ENCODE results near the gene PPP1R9B. TPM values are rescaled to one million over a fixed set of nuclear protein-coding genes. Genes with fewer than 3 reads are reported as not detected.

Gene PPP1R9B
- total RNA-seq, 1 experiment from 2014 or later: 23.0 TPM

GRCh38 chr17:50162466-50163254 lies 12.2 kb upstream of the PPP1R9B start:
- no peak overlapping the region for H3K4ac ChIP-seq (ENCODE audit: low read depth, low read length)
- no peak overlapping the region for H2BK15ac ChIP-seq (ENCODE audit: low read depth, low read length)
- H3T11ph ChIP-seq (ENCODE audit: low read length): no peak overlapping the region
- no peaks in the 10 kb centered on the region for H3K9me3 Mint-ChIP-seq
- no peak overlapping the region for H3K56ac ChIP-seq (ENCODE audit: insufficient read length, low read depth, low read length)
- no peaks in the 10 kb centered on the region for H3K9me3 ChIP-seq (ENCODE audit: control insufficient read depth, low read depth, low read length)
- no peaks in the 10 kb centered on the region; the same call in 1 of the 2 replicates for H3K27me3 ChIP-seq (ENCODE audit: insufficient read depth, low read length)
- H3K79me2 ChIP-seq (ENCODE audit: insufficient read depth, low read length): no peaks in the 10 kb centered on the region
- H3K4me1 ChIP-seq (ENCODE audit: insufficient read depth, low read length): peaks cover under 1% of the 10 kb centered on the region; the same call in 1 of the 2 replicates
- DNase-seq: no peak
- H3K36me3 Mint-ChIP-seq (ENCODE audit: insufficient read depth in 1 of 3, low read depth in 3 of 3): no peaks in the 10 kb centered on the region
- H3K14ac ChIP-seq (ENCODE audit: insufficient read depth, low read length): no peak overlapping the region
- H3K23me2 ChIP-seq (ENCODE audit: insufficient read length, low read depth, low read length, poor library complexity, severe bottlenecking): peaks cover 13% of the 10 kb centered on the region
- no peaks in the 10 kb centered on the region for H4K20me1 ChIP-seq (ENCODE audit: control insufficient read depth, insufficient read depth, insufficient read length)
- H2BK12ac ChIP-seq (ENCODE audit: insufficient read length, low read depth, low read length): no peak overlapping the region
- no CpG with 5 or more reads among the region's 8 CpGs for WGBS (ENCODE audit: extremely low coverage, insufficient read length, low lambda C conversion rate)
- H3K79me1 ChIP-seq (ENCODE audit: insufficient read depth, low read depth, low read length, poor library complexity, severe bottlenecking): no peaks in the 10 kb centered on the region
- H2BK5ac ChIP-seq (ENCODE audit: insufficient read length, low read length): no peak overlapping the region
- peaks cover 10 to 37% of the 10 kb centered on the region in 2 experiments for H3K4me1 Mint-ChIP-seq
- H3K23ac ChIP-seq (ENCODE audit: insufficient read length, low read depth, low read length): no peak overlapping the region
- H4K91ac ChIP-seq (ENCODE audit: insufficient read length, low read depth, low read length): no peak overlapping the region
- no peak overlapping the region for H3K27ac ChIP-seq (ENCODE audit: insufficient read length, low read depth, low read length)
- no peak overlapping the region for H3K9ac ChIP-seq (ENCODE audit: extremely low read depth, insufficient read length, low read length)
- H4K5ac ChIP-seq (ENCODE audit: insufficient read length, low read depth, low read length): no peak overlapping the region
- H2BK120ac ChIP-seq (ENCODE audit: low read depth, low read length, poor library complexity, severe bottlenecking): no peak overlapping the region
- no peak overlapping the region for H3K18ac ChIP-seq (ENCODE audit: insufficient read length, low read depth, low read length)
- peaks cover 32% of the 10 kb centered on the region for H3K27me3 Mint-ChIP-seq (ENCODE audit: low read depth)
- no peak overlapping the region for H3K27ac Mint-ChIP-seq
- no peak for TF ChIP-seq CTCF (conservative IDR thresholded peaks at IDR 0.05)
- no peak overlapping the region for H2BK20ac ChIP-seq (ENCODE audit: low read depth, low read length, poor library complexity, severe bottlenecking)
- H3K4me2 ChIP-seq (ENCODE audit: insufficient read depth, insufficient read length, low read length): no peak overlapping the region
- no peak overlapping the region for H2AK5ac ChIP-seq (ENCODE audit: insufficient read length, low read length)
- H4K8ac ChIP-seq (replicated peaks; ENCODE audit: insufficient read length, low read depth, low read length): no peak overlapping the region
- no peak overlapping the region for H2AFZ ChIP-seq (ENCODE audit: low read length)
- H3K4me3 Mint-ChIP-seq: no peak overlapping the region
